GM19239 (cell line): ENCODE measurements around the gene VEZT.

Experiments
- DNase-seq: peaks from one replicate; pipeline ENCODE4 v3.0.0; 2011; ENCODE audit warnings: low spot score; ENCODE audit not compliant: insufficient read length
- FAIRE-seq: peaks from 2 replicates; lab custom pipeline; 2011; peaks lifted over from hg19 to GRCh38; lab: Jason Lieb, UNC

Gene VEZT

GRCh38 chr12:95342008-95342407 is 124.4 kb downstream of the VEZT start:
- no peak for DNase-seq
- FAIRE-seq: no peak

- no peak for FAIRE-seq
- DNase-seq: no peak
These were observed 126.0 kb downstream of the VEZT start for GRCh38 chr12:95343461-95344230.

- no peak for FAIRE-seq
- no peak for DNase-seq
These were observed 131.7 kb downstream of the VEZT start for GRCh38 chr12:95349291-95349690.

GRCh38 chr12:95351748-95352147 is 134.1 kb downstream of the VEZT start:
- no peak for DNase-seq
- no peak for FAIRE-seq
